SK-N-SH (cell line): ENCODE results near the gene TM9SF3. TPM values are rescaled to one million over a fixed set of nuclear protein-coding genes. Genes with fewer than 3 reads are reported as not detected.

Experiments used
- CTCF ChIA-PET: fragments of 300-600, 350-600 bp; formaldehyde crosslinking; extraction: SDS; loops from one replicate; lab custom pipeline; 2021; lab: Yijun Ruan, JAX
- POLR2A ChIA-PET: fragments of 350-600 bp; sonication (Branson Sonifier 250); formaldehyde crosslinking; extraction: SDS; loops from one replicate; lab custom pipeline; 2020; ENCODE audit warnings: antibody characterized with exemption, inconsistent platforms; lab: Yijun Ruan, JAX
- DNase-seq: peaks from one replicate; pipeline ENCODE4 v3.0.0; 2012
- H2AFZ ChIP-seq: fragments of 200-600 bp; sonication (generic); 2 replicates; pipeline ENCODE4 v1.8.1; 2016; ENCODE audit warnings: antibody characterized with exemption, mild to moderate bottlenecking, low read depth
- H3F3A ChIP-seq: fragments of 200-600 bp; sonication (generic); replicated peaks from 2 replicates; pipeline ENCODE3; 2016; ENCODE audit warnings: antibody characterized with exemption, mild to moderate bottlenecking; ENCODE audit not compliant: insufficient read depth
- H3K27ac ChIP-seq, 2 experiments: fragments of 200-500 bp in 1 of 2; fragments of 200-600 bp in 1 of 2; sonication (Bioruptor generic) in 1 of 2; sonication (generic), shearing (Covaris generic) in 1 of 2; 2 replicates each; pipeline versions ENCODE4 v1.5.1 to v1.6.1; 2014 to 2016; ENCODE audit warnings: low read depth in 2 of 2, inconsistent platforms in 1 of 2, low read length in 1 of 2, mild to moderate bottlenecking in 1 of 2, mixed read lengths in 1 of 2
- H3K27me3 ChIP-seq: fragments of 200-600 bp; sonication (generic), shearing (Covaris generic); 2 replicates; pipeline ENCODE4 v1.6.1; 2016; ENCODE audit warnings: mixed run types; ENCODE audit not compliant: insufficient read depth
- H3K36me3 ChIP-seq, 2 experiments: fragments of 200-500 bp in 1 of 2; fragments of 200-600 bp in 1 of 2; sonication (Bioruptor generic) in 1 of 2; sonication (generic) in 1 of 2; replicated peaks in 1 of 2; 2 replicates each; pipeline versions ENCODE3 to v1.5.1; 2014 to 2016; ENCODE audit warnings: low read length in 1 of 2, mild to moderate bottlenecking in 1 of 2; ENCODE audit not compliant: insufficient read depth in 2 of 2, control insufficient read depth in 1 of 2
- H3K4me1 ChIP-seq, 2 experiments: fragments of 200-500 bp in 1 of 2; fragments of 200-600 bp in 1 of 2; sonication (Bioruptor generic) in 1 of 2; sonication (generic), shearing (Covaris generic) in 1 of 2; 2 replicates each; pipeline versions ENCODE4 v1.5.1 to v1.6.1; 2014 to 2016; ENCODE audit warnings: low read depth in 1 of 2, low read length in 1 of 2, mixed run types in 1 of 2; ENCODE audit not compliant: insufficient read depth in 2 of 2, control insufficient read depth in 1 of 2
- H3K4me2 ChIP-seq: fragments of 200-600 bp; sonication (generic), shearing (Covaris generic); 2 replicates; pipeline ENCODE4 v1.6.1; 2017; ENCODE audit warnings: mixed run types
- H3K4me3 ChIP-seq, 2 experiments: fragments of 200-500 bp in 1 of 2; fragments of 200-600 bp in 1 of 2; sonication (Bioruptor generic) in 1 of 2; sonication (generic), shearing (Covaris generic) in 1 of 2; 2 replicates each; pipeline versions ENCODE4 v1.5.1 to v1.8.1; 2014 to 2016; ENCODE audit warnings: low read depth in 2 of 2, inconsistent platforms in 1 of 2, low read length in 1 of 2, mild to moderate bottlenecking in 1 of 2, mixed read lengths in 1 of 2, moderate library complexity in 1 of 2
- H3K79me2 ChIP-seq: fragments of 200-600 bp; sonication (generic); 2 replicates; pipeline ENCODE4 v1.8.1; 2017; ENCODE audit warnings: mild to moderate bottlenecking; ENCODE audit not compliant: insufficient read depth
- H3K9ac ChIP-seq: fragments of 200-600 bp; sonication (generic); 2 replicates; pipeline ENCODE4 v1.6.1; 2017; ENCODE audit warnings: mixed run types
- H3K9me2 ChIP-seq: fragments of 200-600 bp; sonication (generic); 2 replicates; pipeline ENCODE4 v1.6.1; 2017; ENCODE audit warnings: mixed run types
- H3K9me3 ChIP-seq: fragments of 200-600 bp; sonication (generic); 2 replicates; pipeline ENCODE4 v1.6.1; 2017; ENCODE audit warnings: mixed run types, mild to moderate bottlenecking, moderate library complexity
- H4K20me1 ChIP-seq: fragments of 200-600 bp; sonication (generic); 2 replicates; pipeline ENCODE4 v1.6.1; 2017; ENCODE audit warnings: mild to moderate bottlenecking, mixed run types; ENCODE audit not compliant: insufficient read depth
- CHD2 ChIP-seq: fragments of 150-350 bp; IDR thresholded peaks from 2 replicates; pipeline ENCODE4 v1.6.1; 2018; ENCODE audit warnings: low read length; ENCODE audit not compliant: partially characterized antibody
- CTCF ChIP-seq: fragments of 200-600 bp; sonication (generic); IDR thresholded peaks from 2 replicates; pipeline ENCODE4 v1.6.1; 2017; ENCODE audit warnings: antibody characterized with exemption, mild to moderate bottlenecking, moderate library complexity
- EP300 ChIP-seq, 2 experiments: IDR thresholded peaks; 2 replicates each; pipeline versions ENCODE4 v1.4.0 to v1.6.1; 2012; ENCODE audit warnings: borderline replicate concordance in 1 of 2, low read depth in 1 of 2, low read length in 1 of 2
- EZH2phosphoT487 ChIP-seq: fragments of 200-600 bp; sonication (generic); IDR thresholded peaks from 2 replicates; pipeline ENCODE4 v1.6.1; 2017; ENCODE audit warnings: low read depth, mixed run types, mild to moderate bottlenecking, antibody characterized with exemption, moderate library complexity, borderline replicate concordance
- MXI1 ChIP-seq: IDR thresholded peaks from 2 replicates; pipeline ENCODE4 v1.6.1; 2012; ENCODE audit warnings: mild to moderate bottlenecking, low read depth, low read length, improper control_type of control experiment
- PBX3 ChIP-seq: IDR thresholded peaks from 2 replicates; pipeline ENCODE4; 2012
- POLR2AphosphoS5 ChIP-seq: IDR thresholded peaks from 2 replicates; pipeline ENCODE4 v1.6.1; 2012; ENCODE audit warnings: low read depth, low read length
- RAD21 ChIP-seq: IDR thresholded peaks from 2 replicates; pipeline ENCODE4 v1.6.1; 2012; ENCODE audit warnings: mild to moderate bottlenecking, low read length
- RCOR1 ChIP-seq: fragments of 150-350 bp; IDR thresholded peaks from 2 replicates; pipeline ENCODE4 v1.6.1; 2017; ENCODE audit warnings: antibody characterized with exemption, low read length
- REST ChIP-seq: IDR thresholded peaks from 2 replicates; pipeline ENCODE4 v1.6.1; 2012; ENCODE audit warnings: mild to moderate bottlenecking, low read depth, low read length, moderate library complexity
- RFX5 ChIP-seq: IDR thresholded peaks from 2 replicates; pipeline ENCODE4 v1.6.1; 2012; ENCODE audit warnings: mild to moderate bottlenecking, improper control_type of control experiment, low read length
- SIN3A ChIP-seq: IDR thresholded peaks from 2 replicates; pipeline ENCODE4 v1.6.1; 2012; ENCODE audit warnings: low read depth, mild to moderate bottlenecking, low read length, moderate library complexity, borderline replicate concordance
- SMC3 ChIP-seq: IDR thresholded peaks from 2 replicates; pipeline ENCODE4 v1.6.1; 2012; ENCODE audit warnings: low read depth, low read length, improper control_type of control experiment
- TAF1 ChIP-seq: IDR thresholded peaks from 2 replicates; pipeline ENCODE4 v1.6.1; 2012; ENCODE audit warnings: low read depth, mild to moderate bottlenecking, low read length, moderate library complexity, borderline replicate concordance
- WGBS: methylation state at CpG from one replicate; pipeline ENCODE4 v1.1.6; 2017; ENCODE audit warnings: low lambda C conversion rate; 5-methylcytosine and 5-hydroxymethylcytosine counted together
- polyA plus RNA-seq, 3 experiments: library from polyadenylated mRNA; depleted of rRNA; stranded (reverse); fragments of >200 nt; gene quantifications; 2 replicates each; pipeline ENCODE4 v1.2.3, GENCODE V29; 2012
- TF ChIP-seq, protein P1 (sequence below): IDR thresholded peaks from 2 replicates; pipeline ENCODE4 v1.4.0; 2012; ENCODE audit warnings: low read depth
- TF ChIP-seq, protein P2 (sequence below): IDR thresholded peaks from 2 replicates; pipeline ENCODE4 v1.4.0; 2012; ENCODE audit warnings: low read depth, borderline replicate concordance

The TM9SF3 gene
- polyA plus RNA-seq, 1 of the 3 experiments (the other 2 are of a cell fraction) = 24.9 TPM

- Histone ChIP-seq H2AFZ (peak within 1 kb of the TSS; percentile 79; the same call in 1 of the 2 replicates), H3K27ac (peak within 1 kb of the TSS; percentile 2 to 50; a peak in 3 of 4 replicates), H3K4me1 (peaks cover 11 to 26% of the 10 kb centered on the region in 2 experiments; a peak in 3 of 4 replicates), H4K20me1 (peaks cover 9% of the 10 kb centered on the region; the same call in 1 of the 2 replicates), H3K79me2 (no peaks in the 10 kb centered on the region), H3F3A (peaks cover 36% of the 10 kb centered on the region), H3K36me3 (peaks cover 11 to 12% of the 10 kb centered on the region in 2 experiments), H3K4me3 (peak within 1 kb of the TSS; percentile 52 to 73), H3K9ac (peak within 1 kb of the TSS; percentile 30; the same call in 1 of the 2 replicates), H3K9me2 (no peaks in the 10 kb centered on the region), H3K27me3 (no peaks in the 10 kb centered on the region; the same call in 1 of the 2 replicates), H3K9me3 (no peaks in the 10 kb centered on the region), H3K4me2 (peak within 1 kb of the TSS; percentile 100)
- TF ChIP-seq EZH2phosphoT487 (no peak), RAD21 (peak; percentile 57), MXI1 (peak; percentile 78; the same call in 1 of the 2 replicates), TAF1 (peak; percentile 42; the same call in 1 of the 2 replicates), SMC3 (peak; percentile 48), EP300 (IDR thresholded peaks at IDR 0.05; ENCODE audit: borderline replicate concordance in 1 of 2, low read depth in 1 of 2, low read length in 1 of 2) (no peak), RCOR1 (no peak), PBX3 (peak; percentile 31; the same call in 1 of the 2 replicates), POLR2AphosphoS5 (peak; percentile 28; the same call in 1 of the 2 replicates), REST (no peak), CTCF (peak; percentile 61), RFX5 (no peak), CHD2 (no peak), SIN3A (no peak)
- TF ChIP-seq, protein P1, sequence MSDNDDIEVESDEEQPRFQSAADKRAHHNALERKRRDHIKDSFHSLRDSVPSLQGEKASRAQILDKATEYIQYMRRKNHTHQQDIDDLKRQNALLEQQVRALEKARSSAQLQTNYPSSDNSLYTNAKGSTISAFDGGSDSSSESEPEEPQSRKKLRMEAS = peak; percentile 85
- TF ChIP-seq, protein P2, sequence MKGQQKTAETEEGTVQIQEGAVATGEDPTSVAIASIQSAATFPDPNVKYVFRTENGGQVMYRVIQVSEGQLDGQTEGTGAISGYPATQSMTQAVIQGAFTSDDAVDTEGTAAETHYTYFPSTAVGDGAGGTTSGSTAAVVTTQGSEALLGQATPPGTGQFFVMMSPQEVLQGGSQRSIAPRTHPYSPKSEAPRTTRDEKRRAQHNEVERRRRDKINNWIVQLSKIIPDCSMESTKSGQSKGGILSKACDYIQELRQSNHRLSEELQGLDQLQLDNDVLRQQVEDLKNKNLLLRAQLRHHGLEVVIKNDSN = peak; percentile 49; the same call in 1 of the 2 replicates
- ChIA-PET POLR2A (interaction anchor here (1.0 kb wide), 1 partner anchor 121 kb away, joined by 3 read pairs; no protein-coding TSS in a partner anchor), CTCF (interaction anchor here (0.6 to 9.0 kb wide), 49 partner anchors 9 to 541 kb away, joined by 3 to 159 read pairs (median 4); no protein-coding TSS in a partner anchor)
- peak; percentile 94 for DNase-seq
- WGBS = 3% methylated on average over 27 of the region's 68 CpGs
Observed at GRCh38 chr10:96513698-96514561, 72.9 kb downstream of the TM9SF3 start, which contains the start of gene TLL2. Gene TLL2 (minus strand): TSS chr10:96513926. CDS start chr10:96513685, 241 bp downstream.
